MM.1S (cell line): Measurements from ENCODE around the gene PPP1R3E.

ENCODE experiments used
- CTCF ChIP-seq: fragments of 300-600 bp; sonication (generic); IDR thresholded peaks from 2 replicates; pipeline ENCODE4 v1.5.1; 2016; ENCODE audit warnings: antibody characterized with exemption, low read length, mixed read lengths
- EZH2 ChIP-seq: fragments of 300-600 bp; sonication (generic); optimal IDR thresholded peaks from 2 replicates; pipeline ENCODE3; 2017; ENCODE audit warnings: low read depth, mild to moderate bottlenecking, antibody characterized with exemption, low read length, mixed read lengths

- TF ChIP-seq CTCF (no peak), EZH2 (no peak)
Measured at GRCh38 chr14:23347406-23348296, 45.0 kb upstream of the PPP1R3E start.
